ENCODE measurements around the gene MKRN1.

DNA sequence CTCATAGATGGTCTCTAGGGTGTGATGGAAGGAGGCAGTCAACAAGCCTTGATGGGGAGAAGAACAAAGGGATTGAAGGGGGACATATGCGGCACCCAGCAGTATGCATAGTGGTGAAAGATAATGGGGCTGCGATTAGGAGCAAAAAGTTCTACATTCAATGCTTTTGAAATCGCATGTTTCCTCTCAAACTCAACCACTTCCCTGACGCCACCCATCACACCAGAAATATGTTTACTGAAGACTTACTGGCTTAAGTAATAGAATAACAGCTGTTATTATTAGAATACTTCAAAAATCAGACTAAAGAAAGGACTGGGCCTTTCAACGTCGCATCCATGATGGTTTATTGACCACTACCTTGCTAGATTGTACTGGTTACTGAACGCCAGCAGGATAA lies 31.5 kb downstream of the MKRN1 start:
- no peak for TF ChIP-seq EZH2 (IDR thresholded peaks at IDR 0.05; ENCODE audit: borderline replicate concordance, low read length)
- TF ChIP-seq, protein P1, sequence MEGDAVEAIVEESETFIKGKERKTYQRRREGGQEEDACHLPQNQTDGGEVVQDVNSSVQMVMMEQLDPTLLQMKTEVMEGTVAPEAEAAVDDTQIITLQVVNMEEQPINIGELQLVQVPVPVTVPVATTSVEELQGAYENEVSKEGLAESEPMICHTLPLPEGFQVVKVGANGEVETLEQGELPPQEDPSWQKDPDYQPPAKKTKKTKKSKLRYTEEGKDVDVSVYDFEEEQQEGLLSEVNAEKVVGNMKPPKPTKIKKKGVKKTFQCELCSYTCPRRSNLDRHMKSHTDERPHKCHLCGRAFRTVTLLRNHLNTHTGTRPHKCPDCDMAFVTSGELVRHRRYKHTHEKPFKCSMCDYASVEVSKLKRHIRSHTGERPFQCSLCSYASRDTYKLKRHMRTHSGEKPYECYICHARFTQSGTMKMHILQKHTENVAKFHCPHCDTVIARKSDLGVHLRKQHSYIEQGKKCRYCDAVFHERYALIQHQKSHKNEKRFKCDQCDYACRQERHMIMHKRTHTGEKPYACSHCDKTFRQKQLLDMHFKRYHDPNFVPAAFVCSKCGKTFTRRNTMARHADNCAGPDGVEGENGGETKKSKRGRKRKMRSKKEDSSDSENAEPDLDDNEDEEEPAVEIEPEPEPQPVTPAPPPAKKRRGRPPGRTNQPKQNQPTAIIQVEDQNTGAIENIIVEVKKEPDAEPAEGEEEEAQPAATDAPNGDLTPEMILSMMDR (IDR thresholded peaks at IDR 0.05; ENCODE audit: low read length) = no peak

Data from OCI-LY1 (cell line).